Activated T-cell treated with anti-CD3 and anti-CD28 coated beads, Interleukin-2, amount 50 U/mL, for 1 hour (primary cell): ENCODE results near the gene SGPL1.

Experiments used
- DNase-seq: peaks from one replicate; pipeline ENCODE4 v3.0.0-alpha.2; 2020

SGPL1 gene

GRCh38 chr10:70781461-70782051 lies 34.2 kb upstream of the SGPL1 start:
- DNase-seq: no peak

DNA sequence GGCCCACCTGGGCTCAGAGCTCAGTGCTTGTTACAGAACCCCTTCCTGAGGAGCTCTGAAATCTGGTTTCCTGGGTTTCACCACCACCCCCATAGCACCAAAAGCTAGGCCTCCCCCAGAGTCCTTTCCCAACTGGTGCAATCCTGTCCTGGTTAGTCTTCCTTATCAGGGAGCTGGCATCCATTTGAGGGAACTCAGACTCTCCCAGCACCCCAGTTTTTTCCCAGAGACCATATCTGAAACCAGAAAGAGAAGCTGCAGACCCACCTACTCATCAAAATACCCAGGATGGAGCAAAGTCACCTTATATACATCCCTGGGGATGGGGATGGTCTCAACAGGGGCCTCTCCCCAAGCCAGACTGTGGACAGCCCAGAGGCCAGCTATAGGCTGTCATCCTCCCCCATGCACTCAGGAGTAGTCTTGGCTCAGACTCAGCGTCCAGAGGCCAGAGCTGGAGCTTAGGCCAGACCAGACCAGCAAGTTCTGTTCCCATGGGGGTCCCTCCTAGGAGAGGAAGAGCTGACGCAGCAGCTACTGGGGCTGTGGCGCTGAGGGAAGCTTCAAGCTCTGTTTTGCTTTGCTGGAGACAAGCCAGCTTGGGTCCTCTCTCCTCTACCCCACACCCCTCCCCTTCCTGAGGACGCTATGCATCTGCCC lies 33.5 kb upstream of the SGPL1 start:
- DNase-seq: no peak

GRCh38 chr10:70782746-70783680 lies 32.7 kb upstream of the SGPL1 start:
- no peak for DNase-seq

- no peak for DNase-seq
Observed at GRCh38 chr10:70784016-70784415, 31.7 kb upstream of the SGPL1 start.

DNA sequence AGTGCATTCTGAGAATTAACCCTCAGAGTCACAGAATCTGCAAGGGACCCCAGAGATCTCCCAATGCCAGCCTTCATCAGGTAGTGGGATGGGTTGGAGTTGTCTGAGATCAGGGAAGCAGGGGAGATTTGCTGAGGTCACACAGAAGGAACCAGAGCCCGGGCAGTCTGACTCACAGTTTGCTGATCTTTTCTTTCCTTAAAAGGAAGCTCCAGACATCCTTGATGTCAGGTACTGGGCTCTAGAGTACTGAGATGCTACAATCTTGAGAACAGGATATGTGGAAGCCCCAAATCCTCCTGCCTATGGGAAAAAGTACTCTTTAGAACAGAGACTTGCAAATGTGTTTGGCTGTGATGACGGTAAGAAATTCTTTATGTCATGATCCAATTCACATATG lies 31.3 kb upstream of the SGPL1 start:
- DNase-seq: no peak

GRCh38 chr10:70785190-70785589 lies 30.6 kb upstream of the SGPL1 start, which contains the start of gene TBATA:
Gene TBATA (minus strand): TSS chr10:70785377. CDS start chr10:70783379, 1,998 bp downstream.
- DNase-seq: no peak

GRCh38 chr10:70786799-70787415 lies 28.8 kb upstream of the SGPL1 start:
- DNase-seq: no peak

- no peak for DNase-seq
Observed at GRCh38 chr10:70791386-70792039, 24.2 kb upstream of the SGPL1 start.

DNA sequence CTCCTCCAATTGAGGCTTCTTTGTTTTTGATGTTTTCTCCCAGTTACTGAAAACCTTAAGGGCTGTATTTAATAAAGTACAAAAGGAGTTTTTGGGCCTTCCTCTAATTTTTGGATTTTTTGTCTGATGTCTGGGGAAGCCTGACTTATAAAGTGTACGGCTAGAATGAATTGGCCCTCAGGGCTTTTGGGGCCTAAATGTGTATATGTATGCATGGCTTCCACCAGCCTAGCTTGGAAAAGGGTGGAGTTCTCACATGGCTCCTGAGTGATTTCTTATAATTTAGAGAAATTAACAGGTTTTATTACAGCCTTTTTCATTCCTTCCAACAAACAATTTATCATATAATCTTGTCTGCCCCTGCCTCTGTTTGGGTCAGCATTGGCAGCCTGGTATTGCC lies 20.1 kb upstream of the SGPL1 start:
- DNase-seq: no peak

GRCh38 chr10:70797840-70798239 lies 17.9 kb upstream of the SGPL1 start:
- DNase-seq: no peak

DNA sequence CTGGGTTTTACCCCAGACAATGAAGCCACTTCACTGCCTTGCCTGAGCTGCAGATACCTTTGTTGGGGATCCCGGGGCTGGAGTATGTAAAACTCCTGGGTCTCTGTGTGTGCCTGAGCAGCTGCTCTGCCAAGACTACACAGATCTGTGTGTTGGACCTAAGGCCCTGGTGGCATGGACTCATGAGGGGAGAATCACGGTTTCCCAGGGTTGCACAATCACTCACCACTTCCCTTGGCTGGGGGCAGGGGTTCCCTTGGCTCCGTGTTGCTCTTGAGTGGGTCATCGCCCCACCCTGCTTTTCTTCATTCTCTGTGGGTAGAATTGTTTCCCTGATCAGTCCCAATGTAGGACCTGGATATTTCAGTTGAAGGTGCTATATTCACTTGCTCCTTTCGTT lies 16.6 kb upstream of the SGPL1 start:
- DNase-seq: no peak

GRCh38 chr10:70801854-70802253 lies 13.9 kb upstream of the SGPL1 start:
- DNase-seq: no peak

- no peak for DNase-seq
Observed at GRCh38 chr10:70803775-70804420, 11.8 kb upstream of the SGPL1 start.

GRCh38 chr10:70804421-70804808 lies 11.3 kb upstream of the SGPL1 start:
- no peak for DNase-seq

GRCh38 chr10:70805619-70806215 lies 10.0 kb upstream of the SGPL1 start:
- DNase-seq: no peak

GRCh38 chr10:70806841-70807240 lies 8.9 kb upstream of the SGPL1 start:
- DNase-seq: no peak

GRCh38 chr10:70807556-70807955 lies 8.2 kb upstream of the SGPL1 start:
- no peak for DNase-seq

DNA sequence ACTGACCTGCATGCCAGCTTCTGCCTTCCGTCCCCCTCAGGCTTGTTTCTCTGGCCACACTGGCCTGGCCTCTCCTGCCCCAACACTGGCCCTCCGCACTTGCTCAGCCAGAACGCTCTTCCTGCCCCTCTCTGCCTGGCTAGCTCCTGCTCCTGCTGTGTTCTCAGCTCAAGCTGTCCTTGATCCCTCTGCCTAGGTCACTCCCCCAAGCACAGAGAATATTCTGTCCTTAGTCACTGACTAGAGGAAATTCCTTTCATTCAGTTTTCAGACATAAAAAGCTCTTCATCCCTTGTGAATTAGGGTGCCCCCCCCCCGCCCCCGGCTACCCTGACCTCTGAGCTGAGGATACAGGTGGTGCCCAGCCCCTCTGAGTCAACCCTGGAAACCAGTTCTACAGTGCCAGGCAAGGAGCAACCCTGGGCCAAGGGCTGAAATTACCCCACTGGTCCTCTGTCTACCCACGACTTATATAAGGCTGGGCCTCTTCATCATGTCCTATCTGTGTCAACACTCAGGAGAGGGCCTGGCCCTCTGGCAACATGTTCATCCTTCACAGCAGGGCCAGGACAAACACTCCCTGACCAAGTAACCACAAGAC lies 6.6 kb upstream of the SGPL1 start:
- no peak for DNase-seq

GRCh38 chr10:70809726-70810125 lies 6.0 kb upstream of the SGPL1 start:
- DNase-seq: no peak

DNA sequence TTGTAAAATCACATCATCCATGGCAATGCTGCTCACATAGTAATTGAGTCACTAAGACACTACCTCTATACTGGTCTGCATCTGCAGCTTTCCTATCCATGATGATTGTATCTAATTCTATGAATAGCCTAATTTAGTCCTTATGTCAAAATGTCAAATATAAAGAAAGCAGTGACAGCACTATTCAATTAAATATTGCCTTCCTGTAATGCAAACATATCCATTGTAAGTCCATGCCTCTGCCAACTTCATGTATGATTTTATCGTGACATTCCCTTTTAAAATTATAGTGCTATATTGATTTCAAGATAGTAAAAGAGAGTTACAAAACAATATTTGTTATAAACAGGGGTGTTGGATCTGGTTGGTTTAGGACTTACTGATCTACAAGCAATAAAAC lies 4.8 kb upstream of the SGPL1 start:
- DNase-seq: no peak

GRCh38 chr10:70811881-70812280 lies 3.9 kb upstream of the SGPL1 start:
- DNase-seq: no peak
